DOHH2 (cell line): ENCODE data around the gene KYAT1.

Experiments used
- EZH2phosphoT487 ChIP-seq: fragments of 200-600 bp; sonication (generic); IDR thresholded peaks from 2 replicates; pipeline ENCODE4 v1.6.1; 2017; ENCODE audit warnings: borderline replicate concordance, mild to moderate bottlenecking, antibody characterized with exemption, low read length, moderate library complexity, mixed read lengths
- TF ChIP-seq, protein P1 (sequence below): fragments of 200-600 bp; sonication (generic); IDR thresholded peaks from one replicate; pipeline ENCODE4 v1.5.1; 2014; ENCODE audit warnings: antibody characterized with exemption, mild to moderate bottlenecking, low read depth, low read length; ENCODE audit not compliant: poor library complexity, severe bottlenecking

DNA sequence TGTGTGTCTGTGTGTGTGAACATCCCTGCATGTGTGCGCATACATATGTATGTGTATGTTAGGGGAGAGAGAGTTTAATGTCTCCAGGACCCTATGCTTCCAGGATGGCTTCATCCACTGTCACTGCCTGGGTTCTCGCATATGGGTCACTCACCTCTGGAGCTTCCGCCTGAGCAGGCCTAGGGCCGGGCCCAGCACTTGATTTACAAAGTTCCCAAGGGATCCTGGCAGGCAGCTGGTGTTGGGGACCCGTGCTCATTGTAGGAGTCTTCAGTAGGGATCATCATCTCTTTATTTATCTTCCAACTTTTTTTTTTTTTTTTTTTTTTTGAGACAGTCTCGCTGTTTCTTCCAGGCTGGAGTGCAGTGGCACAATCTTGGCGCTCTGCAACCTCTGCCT, 81.7 kb downstream of the KYAT1 start:
- TF ChIP-seq, protein P1, sequence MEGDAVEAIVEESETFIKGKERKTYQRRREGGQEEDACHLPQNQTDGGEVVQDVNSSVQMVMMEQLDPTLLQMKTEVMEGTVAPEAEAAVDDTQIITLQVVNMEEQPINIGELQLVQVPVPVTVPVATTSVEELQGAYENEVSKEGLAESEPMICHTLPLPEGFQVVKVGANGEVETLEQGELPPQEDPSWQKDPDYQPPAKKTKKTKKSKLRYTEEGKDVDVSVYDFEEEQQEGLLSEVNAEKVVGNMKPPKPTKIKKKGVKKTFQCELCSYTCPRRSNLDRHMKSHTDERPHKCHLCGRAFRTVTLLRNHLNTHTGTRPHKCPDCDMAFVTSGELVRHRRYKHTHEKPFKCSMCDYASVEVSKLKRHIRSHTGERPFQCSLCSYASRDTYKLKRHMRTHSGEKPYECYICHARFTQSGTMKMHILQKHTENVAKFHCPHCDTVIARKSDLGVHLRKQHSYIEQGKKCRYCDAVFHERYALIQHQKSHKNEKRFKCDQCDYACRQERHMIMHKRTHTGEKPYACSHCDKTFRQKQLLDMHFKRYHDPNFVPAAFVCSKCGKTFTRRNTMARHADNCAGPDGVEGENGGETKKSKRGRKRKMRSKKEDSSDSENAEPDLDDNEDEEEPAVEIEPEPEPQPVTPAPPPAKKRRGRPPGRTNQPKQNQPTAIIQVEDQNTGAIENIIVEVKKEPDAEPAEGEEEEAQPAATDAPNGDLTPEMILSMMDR = no peak
- no peak for TF ChIP-seq EZH2phosphoT487
